KBM-7 (cell line): ENCODE results near the gene OVAAL.
A peak's percentile ranks its signal among the peaks of the same experiment; 100 is the strongest.

Experiments
- DNase-seq: peaks from one replicate; pipeline ENCODE4 v3.0.0-alpha.2; 2015
- in situ Hi-C: fragments of 300-500 bp; cut with MboI; formaldehyde crosslinking; loops from 2 replicates; pipeline ENCODE4 v1.14.3; 2020; ENCODE audit warnings: low sequenced_read_pairs, low pct_unique_long_range_greater_than_20kb, mixed read lengths

OVAAL gene

DNA sequence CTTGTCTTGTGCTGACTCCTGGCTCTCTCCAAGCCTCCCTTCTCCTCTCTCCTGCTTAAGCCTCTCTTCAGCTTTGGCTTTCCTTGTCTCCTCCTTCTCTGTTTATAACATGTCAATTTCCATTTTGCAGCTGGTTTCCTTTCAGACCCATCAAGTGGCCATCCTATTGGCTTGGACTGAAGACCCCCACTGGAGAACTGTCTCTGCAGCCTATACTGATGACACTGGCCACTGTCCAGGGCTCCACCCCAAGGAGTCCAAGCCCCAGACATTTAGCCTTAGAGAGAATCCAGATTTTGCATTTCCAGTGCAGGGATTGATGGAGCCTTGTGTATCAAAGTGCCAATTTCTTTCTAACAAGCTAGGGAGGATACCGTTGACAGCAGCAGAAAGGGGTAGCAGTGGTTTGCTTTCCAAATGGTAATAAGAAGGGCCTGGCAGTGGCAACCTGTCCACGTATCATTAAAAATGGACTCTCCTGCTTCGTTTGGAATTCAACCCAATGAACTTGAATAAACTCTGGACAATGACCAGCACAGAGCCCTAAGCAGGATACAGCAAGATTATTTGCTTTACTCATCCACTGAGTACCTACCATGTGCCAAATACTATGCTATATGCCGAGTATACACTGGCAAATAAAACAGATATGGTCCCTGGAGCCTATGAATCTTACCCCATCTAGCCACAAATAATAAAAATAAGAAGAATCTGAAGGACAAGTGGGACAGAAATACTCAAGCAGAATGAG, 6.5 kb downstream of the OVAAL start:
- in situ Hi-C loops, result no loop called here

DNA sequence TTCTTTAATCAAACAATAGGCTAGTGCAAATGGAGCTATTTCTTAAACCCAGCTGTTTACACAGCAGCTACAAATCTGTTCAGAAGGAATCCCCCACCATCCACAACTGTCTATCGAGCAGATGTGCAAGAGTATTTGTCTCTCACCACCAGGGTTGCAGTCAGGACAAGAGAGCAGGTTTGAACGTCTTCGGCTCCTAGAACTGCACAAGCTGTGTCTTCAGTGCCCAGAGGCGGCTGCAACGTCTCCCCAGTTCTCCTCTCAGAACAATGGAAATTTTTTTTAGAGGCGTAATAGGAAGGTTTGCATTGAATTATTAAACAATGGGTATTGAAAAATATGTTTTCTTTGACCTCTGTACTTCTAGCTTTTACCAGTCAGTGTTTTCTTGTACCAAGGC, 7.3 kb downstream of the OVAAL start:
- DNase-seq, result no peak
- in situ Hi-C loops, result no loop called here

More for the DNA sequence above, 6.5 kb downstream of the OVAAL start:
- DNase-seq, result no peak

DNA sequence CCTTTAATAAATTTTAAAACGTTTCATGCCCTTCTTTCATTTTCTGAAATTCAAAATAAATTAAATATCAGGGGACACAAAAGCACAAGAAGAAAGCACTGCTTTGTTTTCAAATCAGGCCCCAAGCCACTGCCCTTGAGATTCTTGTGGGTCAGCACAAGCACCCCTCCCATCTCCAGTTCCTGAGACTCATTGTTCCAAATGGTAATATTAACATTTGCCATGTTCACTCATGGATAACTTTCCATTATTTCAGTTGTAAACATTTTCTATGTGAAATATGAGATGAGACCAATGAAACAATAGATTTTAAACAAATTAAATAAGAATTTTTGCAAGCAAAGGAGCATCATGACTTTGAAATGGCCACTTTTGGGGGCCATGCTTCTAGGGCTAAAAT, 7.7 kb downstream of the OVAAL start:
- in situ Hi-C loops, result no loop called here

DNA sequence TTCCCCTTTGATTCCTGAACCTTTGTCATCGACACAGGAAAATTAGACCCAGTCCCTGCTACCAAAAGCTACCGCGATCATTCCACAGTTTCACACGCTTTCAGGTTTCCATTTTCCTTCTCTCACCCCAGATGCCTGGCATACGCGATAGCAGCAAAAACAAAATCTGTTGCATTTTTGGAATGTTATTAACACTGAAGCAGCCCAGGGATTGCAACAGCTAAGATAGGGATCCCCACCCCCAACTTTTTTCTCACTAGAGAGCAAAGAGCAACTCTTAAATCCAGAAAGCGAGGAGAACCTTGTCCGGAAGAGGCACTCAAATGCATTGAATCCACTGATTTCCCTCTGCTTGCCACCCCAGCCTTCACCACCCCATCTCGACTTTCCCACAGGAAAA, 8.9 kb downstream of the OVAAL start:
- DNase-seq, result no peak
- in situ Hi-C loops, result no loop called here

More for the DNA sequence above, 7.7 kb downstream of the OVAAL start:
- no peak for DNase-seq

- in situ Hi-C loops, result no loop called here
- DNase-seq, result no peak
These were observed 9.4 kb downstream of the OVAAL start for GRCh38 chr1:180568184-180568583.

GRCh38 chr1:180571060-180571831, 12.5 kb downstream of the OVAAL start:
- in situ Hi-C loops, result no loop called here

DNA sequence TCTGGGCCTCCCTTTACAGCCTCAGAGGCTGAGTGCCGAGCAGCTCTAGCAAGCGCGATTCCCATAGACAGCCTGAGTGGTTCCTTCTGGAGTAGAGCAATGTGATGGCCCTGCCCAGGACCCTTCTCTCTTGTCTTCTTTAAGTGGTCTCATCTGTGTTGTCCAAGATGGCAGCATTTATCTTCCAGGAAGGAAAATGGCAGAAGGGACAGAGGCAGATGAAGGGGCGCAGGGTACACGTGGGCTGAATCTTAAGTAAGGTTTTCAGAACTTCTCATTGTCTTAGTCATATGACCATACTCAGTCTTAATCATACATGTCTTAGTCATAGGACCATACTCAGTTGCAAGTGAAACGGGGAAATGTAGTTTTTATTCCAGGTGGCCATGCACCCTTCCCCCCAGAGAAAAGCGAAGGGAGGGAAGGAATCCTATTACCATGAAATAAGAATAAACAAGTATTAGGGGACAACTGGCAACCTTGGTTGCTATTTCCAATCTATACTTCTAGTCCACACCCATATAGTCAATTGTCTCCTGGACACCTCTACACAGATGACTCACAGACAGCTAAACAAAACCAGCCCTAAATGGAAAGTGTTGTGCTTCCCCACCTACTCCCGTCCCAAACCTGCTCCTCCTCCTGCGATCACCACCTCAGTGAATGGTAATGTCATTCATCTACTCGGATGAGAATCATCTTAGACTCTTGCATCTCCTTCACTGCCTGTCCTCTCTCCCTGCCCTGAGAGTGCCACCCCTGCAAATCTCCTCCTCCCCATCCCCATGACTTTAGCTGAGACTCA, 13.3 kb downstream of the OVAAL start:
- in situ Hi-C loops, result no loop called here
- DNase-seq, result no peak

More at GRCh38 chr1:180571060-180571831, 12.5 kb downstream of the OVAAL start:
- DNase-seq, result no peak

DNA sequence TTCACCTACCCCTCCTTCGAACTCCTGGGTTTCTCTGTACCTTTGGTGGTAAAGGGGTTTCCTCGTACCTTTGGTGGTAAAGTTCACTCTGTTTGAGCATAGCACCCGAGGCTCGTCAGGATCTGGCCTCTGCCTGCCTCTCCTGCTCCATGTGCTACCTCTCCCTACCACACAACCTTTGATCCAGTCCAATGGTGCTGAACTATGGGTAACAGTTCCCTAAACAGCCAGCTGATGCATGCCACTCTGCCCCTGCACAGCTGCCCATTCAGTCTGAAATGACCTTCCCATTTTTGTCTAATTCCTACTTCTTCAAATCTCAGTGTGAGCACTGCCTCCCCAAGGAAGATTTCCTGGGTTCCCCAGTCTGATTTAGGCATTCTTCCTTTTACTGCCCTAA, 14.0 kb downstream of the OVAAL start:
- no peak for DNase-seq
- in situ Hi-C loops, result no loop called here

DNA sequence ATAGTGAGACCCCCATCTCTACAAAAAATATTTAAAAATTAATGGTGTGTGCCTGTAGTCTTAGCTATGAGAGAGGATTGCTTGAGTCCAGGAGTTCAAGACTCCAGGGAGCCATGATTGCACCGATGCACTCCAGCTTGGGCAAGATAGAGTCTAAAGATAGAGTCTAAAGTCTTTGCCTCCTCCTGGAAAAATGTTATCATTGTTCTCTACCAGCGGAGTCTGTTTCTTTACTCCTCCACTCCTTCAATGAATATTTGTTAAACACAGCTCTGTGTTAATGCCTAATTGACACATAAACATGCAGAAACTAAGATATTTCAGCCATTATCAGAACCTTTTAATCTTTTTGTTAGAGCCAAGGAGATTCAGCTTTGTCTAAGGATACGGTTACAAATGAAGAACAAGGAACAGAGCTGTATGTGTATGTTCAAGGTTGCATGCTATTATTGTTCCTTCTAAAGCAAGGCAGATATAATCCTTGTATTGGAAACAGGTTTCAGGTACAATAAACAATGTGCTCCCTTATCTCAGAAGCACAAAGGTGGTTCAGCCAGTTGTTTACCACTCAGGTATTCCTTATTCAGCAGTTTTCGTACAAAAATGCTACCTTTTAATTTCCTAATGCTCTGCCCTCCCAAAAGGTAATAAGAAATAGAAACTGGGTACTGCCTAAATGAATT, 15.4 kb downstream of the OVAAL start:
- no peak for DNase-seq
- in situ Hi-C loops, result no loop called here

GRCh38 chr1:180577361-180577760, 18.6 kb downstream of the OVAAL start:
- in situ Hi-C loops, result no loop called here
- no peak for DNase-seq

DNA sequence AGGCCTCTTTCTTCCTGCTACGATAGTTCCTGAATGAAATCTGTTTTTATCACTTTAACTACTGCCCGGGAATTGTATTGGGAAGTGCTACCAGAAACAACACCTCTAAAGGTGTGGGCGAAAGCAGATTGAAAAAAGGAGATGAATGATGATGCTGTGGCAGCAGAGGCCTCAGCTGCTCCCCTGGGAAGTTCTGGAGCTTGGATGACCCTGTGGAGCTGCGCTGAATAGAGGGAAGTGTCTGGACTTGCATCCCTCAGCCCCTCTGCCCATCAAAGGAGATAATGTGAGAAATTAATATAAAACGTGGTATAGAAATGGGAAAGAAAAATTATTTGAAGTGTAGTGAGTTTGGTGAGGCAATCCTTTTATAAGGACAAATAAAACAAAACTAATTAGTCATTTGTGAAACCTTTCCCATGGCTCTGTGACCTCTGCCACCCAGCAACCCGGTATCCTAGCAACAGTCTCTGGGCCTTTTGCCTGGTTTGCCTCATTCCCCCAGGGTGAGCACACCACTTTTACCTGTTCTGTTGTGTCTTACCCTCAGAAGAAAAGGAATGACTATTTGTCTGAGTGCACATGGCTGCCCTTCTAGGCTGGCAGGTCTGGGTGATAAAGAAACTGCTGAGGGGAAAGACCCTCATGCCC, 21.3 kb downstream of the OVAAL start:
- DNase-seq, result no peak
- in situ Hi-C loops, result no loop called here

DNA sequence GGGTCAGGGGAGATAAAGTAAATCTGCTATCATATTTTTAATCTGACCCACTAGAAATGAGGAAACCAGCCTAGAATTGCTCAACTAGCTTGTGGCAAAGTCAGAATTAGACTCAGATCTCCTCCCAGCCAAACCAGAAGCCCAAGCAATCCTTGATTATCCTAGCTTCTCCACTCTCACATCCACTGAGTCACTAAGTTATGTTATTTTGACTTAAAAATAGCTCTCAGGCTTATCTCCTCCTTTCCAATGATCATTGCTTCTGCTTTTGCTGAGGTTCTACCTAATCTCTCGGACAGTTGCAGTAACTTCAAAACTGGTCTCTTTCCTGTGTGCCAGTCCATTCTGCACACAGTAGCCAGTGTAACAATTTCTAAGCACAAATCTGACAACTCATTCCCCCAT, 22.9 kb downstream of the OVAAL start:
- peak; percentile 58 for DNase-seq
- in situ Hi-C loops, result no loop called here

DNA sequence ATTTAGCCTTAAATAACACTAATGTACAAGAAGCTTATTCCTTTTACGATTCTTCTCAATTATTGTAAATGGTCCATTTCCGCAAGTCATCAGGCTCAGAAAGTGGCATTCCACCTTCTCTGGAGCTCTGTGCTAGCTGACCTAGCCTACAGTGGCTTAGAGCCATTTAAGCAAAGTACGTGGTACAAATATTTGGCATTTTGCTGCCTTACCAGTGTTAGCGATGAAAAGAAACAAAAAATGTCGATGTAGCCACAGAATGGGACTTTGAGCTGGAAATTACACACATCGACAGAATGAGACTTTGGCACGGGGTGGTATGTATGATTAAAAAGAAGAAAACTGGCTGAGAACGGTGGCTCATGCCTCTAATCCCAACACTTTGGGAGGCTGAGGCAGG, 26.1 kb downstream of the OVAAL start:
- in situ Hi-C loops, result no loop called here
- DNase-seq, result no peak

DNA sequence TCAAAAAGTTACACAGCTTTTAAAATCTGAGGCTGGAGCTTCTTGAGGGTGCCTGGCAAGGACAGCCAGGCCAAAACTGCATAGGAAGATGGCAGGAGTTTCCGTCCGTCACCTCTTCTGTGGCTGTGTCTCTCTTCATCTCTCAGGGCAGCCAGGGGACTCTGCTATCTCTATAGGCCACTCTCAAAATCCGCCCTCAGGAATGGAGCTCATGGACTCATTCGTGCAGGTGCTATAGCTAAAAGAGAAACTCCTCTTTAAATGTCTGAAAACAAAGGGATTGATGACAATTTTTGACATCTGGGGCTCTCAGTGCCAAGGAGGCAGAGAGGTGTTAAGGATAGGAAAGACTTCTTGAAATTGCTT, 27.2 kb downstream of the OVAAL start:
- in situ Hi-C loops, result no loop called here
- no peak for DNase-seq

GRCh38 chr1:180586671-180587155, 27.9 kb downstream of the OVAAL start:
- DNase-seq, result peak; percentile 24
- in situ Hi-C loops, result no loop called here

- no peak for DNase-seq
- in situ Hi-C loops, result no loop called here
These were observed 29.4 kb downstream of the OVAAL start for GRCh38 chr1:180588121-180588520.

- in situ Hi-C loops, result no loop called here
- DNase-seq, result no peak
These were observed 32.1 kb downstream of the OVAAL start for GRCh38 chr1:180590889-180591288.

GRCh38 chr1:180593382-180593781, 34.6 kb downstream of the OVAAL start:
- no peak for DNase-seq
- in situ Hi-C loops, result no loop called here

GRCh38 chr1:180594723-180595122, 36.0 kb downstream of the OVAAL start:
- no peak for DNase-seq
- in situ Hi-C loops, result no loop called here
